ENCODE results near the gene NDRG4. TPM values are rescaled to one million over a fixed set of nuclear protein-coding genes. Genes with fewer than 3 reads are reported as not detected.

The NDRG4 gene
- total RNA-seq, 1 donor from 2014 or later, result 42.9 TPM

DNA sequence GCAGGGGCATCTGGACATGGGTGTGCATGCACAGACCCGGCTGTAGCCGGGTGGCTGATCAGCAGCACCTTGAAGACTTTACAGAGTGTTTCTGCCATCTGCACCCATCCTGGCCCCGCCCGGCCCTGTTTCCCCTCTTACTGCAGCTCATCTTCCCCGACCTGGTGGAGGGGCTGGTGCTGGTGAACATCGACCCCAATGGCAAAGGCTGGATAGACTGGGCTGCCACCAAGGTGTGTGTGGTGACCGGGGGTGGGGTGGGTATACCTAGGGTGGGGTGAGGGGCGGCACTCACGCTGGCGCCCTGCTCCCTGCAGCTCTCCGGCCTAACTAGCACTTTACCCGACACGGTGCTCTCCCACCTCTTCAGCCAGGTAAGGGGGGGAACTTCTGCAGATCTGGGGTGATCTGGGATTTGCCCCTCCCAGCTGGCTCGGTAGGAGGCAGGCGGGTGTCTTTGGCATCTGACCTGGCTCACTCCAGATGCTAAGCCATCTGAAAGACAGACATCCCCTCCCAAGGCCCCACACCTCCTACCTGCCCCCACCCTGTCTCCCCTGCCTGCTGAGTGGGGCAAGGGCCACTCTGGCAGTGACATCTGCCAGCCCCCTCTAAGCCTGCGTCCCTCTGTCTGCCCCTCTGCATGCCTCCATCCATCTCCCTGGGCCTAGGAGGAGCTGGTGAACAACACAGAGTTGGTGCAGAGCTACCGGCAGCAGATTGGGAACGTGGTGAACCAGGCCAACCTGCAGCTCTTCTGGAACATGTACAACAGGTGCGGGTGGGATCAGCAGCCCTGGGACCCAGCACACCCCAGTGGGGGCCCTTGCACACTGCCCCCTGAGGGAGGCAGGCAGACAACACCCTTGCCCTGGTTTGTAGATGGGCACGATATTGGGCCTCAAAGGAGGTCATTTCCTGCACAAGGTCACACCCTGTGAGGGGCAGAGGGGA, 6.6 kb downstream of the NDRG4 start:
- H3K27me3 Mint-ChIP-seq, result no peaks in the 10 kb centered on the region
- DNase-seq (ENCODE audit: extremely low spot score, unreplicated experiment), result peak; percentile 53
- H3K27ac Mint-ChIP-seq, result peak overlapping the region; percentile 50
- TF ChIP-seq, protein P1, sequence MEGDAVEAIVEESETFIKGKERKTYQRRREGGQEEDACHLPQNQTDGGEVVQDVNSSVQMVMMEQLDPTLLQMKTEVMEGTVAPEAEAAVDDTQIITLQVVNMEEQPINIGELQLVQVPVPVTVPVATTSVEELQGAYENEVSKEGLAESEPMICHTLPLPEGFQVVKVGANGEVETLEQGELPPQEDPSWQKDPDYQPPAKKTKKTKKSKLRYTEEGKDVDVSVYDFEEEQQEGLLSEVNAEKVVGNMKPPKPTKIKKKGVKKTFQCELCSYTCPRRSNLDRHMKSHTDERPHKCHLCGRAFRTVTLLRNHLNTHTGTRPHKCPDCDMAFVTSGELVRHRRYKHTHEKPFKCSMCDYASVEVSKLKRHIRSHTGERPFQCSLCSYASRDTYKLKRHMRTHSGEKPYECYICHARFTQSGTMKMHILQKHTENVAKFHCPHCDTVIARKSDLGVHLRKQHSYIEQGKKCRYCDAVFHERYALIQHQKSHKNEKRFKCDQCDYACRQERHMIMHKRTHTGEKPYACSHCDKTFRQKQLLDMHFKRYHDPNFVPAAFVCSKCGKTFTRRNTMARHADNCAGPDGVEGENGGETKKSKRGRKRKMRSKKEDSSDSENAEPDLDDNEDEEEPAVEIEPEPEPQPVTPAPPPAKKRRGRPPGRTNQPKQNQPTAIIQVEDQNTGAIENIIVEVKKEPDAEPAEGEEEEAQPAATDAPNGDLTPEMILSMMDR (conservative IDR thresholded peaks at IDR 0.05), result no peak
- H3K9me3 Mint-ChIP-seq, result no peaks in the 10 kb centered on the region
- peaks cover under 1% of the 10 kb centered on the region for H3K4me1 Mint-ChIP-seq (ENCODE audit: unreplicated experiment)
- H3K36me3 Mint-ChIP-seq, result no peaks in the 10 kb centered on the region
- H3K4me3 Mint-ChIP-seq, result no peak overlapping the region

DNA sequence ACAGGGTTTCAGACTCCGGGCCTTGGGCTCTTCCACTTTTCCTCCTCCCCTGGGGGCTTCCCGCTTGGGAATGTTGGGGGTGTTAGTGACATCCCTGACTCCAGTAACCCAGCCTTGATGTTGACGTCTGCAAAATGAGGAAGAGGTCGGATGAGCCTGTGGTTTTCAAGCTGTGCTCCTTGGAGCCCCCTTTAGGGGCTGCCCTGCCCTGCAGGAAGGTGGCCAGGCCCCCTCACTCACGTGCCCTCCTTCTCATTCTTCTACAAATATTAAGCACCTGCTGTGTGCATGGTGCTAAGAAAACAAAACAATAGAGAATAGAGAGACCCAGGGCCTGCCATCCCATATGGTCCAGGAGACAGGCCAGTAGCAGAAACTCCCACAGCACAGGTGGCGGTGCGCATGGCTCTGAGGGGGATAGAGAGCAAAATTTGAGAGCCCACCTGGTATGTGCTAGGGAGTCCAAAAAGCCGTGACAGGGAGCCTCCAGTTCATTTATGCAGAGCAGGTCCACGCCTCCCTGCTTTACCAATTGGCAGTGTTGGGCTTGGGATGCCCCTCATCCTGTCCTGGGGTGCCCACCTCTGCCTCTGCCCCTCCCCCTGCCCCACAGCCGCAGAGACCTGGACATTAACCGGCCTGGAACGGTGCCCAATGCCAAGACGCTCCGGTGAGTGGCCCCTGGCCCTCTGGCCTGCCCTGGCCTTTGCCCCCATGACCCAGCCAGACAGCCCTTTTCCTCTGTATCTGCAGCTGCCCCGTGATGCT, 7.4 kb downstream of the NDRG4 start:
- no peaks in the 10 kb centered on the region for H3K36me3 Mint-ChIP-seq
- TF ChIP-seq, protein P1 (conservative IDR thresholded peaks at IDR 0.05), result no peak
- H3K4me3 Mint-ChIP-seq, result no peak overlapping the region
- no peaks in the 10 kb centered on the region for H3K4me1 Mint-ChIP-seq (ENCODE audit: unreplicated experiment)
- DNase-seq (ENCODE audit: extremely low spot score, unreplicated experiment), result no peak
- H3K27ac Mint-ChIP-seq, result peak overlapping the region; percentile 50
- no peaks in the 10 kb centered on the region for H3K27me3 Mint-ChIP-seq
- H3K9me3 Mint-ChIP-seq, result no peaks in the 10 kb centered on the region

DNA sequence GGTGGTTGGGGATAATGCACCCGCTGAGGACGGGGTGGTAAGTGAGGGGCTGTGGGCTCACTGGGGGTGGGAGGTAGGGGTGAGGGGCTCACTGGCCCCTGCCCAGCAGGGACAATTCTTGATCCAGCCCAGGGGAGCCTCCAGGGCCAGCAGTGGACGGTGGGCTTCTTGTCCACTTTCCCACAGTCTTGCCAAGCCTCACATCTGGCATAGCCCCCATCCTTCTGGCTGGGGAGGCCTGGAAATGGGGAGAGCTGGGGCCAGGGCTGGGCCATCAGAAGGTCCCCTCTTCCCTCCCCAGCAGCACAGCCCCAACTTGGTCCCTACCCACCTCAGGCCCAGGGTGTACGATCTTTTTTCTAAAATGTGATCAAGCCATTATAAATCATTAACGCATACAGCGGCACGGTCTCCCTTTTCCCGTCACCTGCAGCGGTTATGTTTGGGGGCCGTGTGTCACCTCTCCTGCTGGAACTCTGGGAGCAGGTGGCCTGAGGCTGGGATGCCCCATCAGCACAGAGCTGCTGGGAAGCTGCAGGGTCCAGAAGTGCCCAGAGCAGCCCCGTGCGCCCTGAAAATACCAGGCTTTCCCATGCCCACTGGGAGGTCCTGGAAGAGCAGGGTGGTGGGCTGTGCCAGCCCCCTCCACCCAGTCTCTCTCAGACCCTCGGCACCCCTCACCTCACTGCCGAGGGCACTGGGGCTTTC, 8.2 kb downstream of the NDRG4 start:
- Mint-ChIP-seq H3K27ac (no peak overlapping the region), H3K4me1 (ENCODE audit: unreplicated experiment) (no peaks in the 10 kb centered on the region), H3K36me3 (no peaks in the 10 kb centered on the region), H3K4me3 (no peak overlapping the region), H3K9me3 (no peaks in the 10 kb centered on the region), H3K27me3 (no peaks in the 10 kb centered on the region)
- TF ChIP-seq, protein P1 (conservative IDR thresholded peaks at IDR 0.05), result no peak
- DNase-seq (ENCODE audit: extremely low spot score, unreplicated experiment), result no peak

DNA sequence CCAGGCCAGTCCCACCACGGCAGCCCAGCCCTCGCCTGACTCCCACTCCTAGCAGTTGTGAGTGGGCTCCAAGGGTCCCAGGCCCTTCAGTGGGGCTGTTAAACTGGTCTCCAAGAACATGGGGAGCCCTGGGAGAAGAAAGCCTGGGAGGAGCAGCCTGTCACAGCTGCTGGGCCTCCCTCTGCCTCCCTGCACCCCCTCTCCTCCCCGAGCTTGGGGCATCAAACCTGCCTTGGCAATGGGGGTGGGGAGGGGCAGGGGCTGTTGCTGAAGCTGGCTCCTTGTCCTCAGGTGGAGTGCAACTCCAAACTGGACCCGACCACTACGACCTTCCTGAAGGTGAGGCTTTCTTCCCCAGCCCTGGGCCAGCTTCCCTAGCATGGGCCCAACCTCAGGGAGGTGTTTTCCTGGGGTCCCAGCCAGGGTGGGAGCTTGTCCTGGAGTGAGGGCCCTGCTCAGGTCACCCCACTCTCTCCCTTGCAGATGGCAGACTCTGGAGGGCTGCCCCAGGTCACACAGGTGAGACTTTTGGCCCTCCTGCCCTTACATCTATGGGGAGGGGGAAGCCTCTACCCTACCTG, 8.8 kb downstream of the NDRG4 start:
- TF ChIP-seq, protein P1 (conservative IDR thresholded peaks at IDR 0.05), result no peak
- DNase-seq (ENCODE audit: extremely low spot score, unreplicated experiment), result no peak
- no peak overlapping the region for H3K27ac Mint-ChIP-seq
- H3K36me3 Mint-ChIP-seq, result no peaks in the 10 kb centered on the region
- no peaks in the 10 kb centered on the region for H3K27me3 Mint-ChIP-seq
- H3K9me3 Mint-ChIP-seq, result no peaks in the 10 kb centered on the region
- H3K4me1 Mint-ChIP-seq (ENCODE audit: unreplicated experiment), result peaks cover under 1% of the 10 kb centered on the region
- no peak overlapping the region for H3K4me3 Mint-ChIP-seq

All from type B pancreatic cell (in vitro differentiated cells).